Measurements from ENCODE around the gene TNFRSF1A.

TNFRSF1A gene

DNA sequence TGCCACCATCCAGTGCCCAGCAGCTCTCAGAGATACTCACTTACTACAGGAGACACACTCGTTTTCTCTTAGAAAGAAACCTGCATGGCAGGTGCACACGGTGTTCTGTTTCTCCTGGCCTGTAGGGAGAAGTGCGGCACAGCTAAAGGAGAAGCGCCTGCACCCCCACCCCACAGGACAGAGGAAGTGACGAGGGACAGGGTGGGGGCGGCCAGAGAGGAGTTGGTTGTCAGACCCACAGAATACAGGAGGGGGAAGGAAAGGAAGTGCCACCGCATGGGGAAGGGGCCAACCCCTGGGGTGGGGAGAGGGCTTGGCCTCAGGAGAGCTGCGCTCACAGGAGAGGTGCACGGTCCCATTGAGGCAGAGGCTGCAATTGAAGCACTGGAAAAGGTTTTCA, 8.8 kb downstream of the TNFRSF1A start:
- Histone ChIP-seq H3K27me3 (ENCODE audit: low read depth, low read length) (peaks cover 35% of the 10 kb centered on the region), H3K79me2 (ENCODE audit: low read length) (no peaks in the 10 kb centered on the region), H3K4me2 (ENCODE audit: low read length) (no peak overlapping the region), H4K20me1 (ENCODE audit: insufficient read depth, low read length) (no peaks in the 10 kb centered on the region), H3K4me1 (ENCODE audit: low read length) (peaks cover 20% of the 10 kb centered on the region), H2AFZ (ENCODE audit: low read depth, low read length) (no peak overlapping the region), H3K27ac (ENCODE audit: low read length) (no peak overlapping the region), H3K9me3 (ENCODE audit: insufficient read depth, low read length) (no peaks in the 10 kb centered on the region), H3K36me3 (replicated peaks; ENCODE audit: low read depth, low read length) (no peaks in the 10 kb centered on the region), H3K4me3 (ENCODE audit: low read length) (no peak overlapping the region), H3K9ac (ENCODE audit: low read length) (no peak overlapping the region)
- no peak for TF ChIP-seq EZH2phosphoT487 (IDR thresholded peaks at IDR 0.05; ENCODE audit: low read depth)
- TF ChIP-seq, protein P1, sequence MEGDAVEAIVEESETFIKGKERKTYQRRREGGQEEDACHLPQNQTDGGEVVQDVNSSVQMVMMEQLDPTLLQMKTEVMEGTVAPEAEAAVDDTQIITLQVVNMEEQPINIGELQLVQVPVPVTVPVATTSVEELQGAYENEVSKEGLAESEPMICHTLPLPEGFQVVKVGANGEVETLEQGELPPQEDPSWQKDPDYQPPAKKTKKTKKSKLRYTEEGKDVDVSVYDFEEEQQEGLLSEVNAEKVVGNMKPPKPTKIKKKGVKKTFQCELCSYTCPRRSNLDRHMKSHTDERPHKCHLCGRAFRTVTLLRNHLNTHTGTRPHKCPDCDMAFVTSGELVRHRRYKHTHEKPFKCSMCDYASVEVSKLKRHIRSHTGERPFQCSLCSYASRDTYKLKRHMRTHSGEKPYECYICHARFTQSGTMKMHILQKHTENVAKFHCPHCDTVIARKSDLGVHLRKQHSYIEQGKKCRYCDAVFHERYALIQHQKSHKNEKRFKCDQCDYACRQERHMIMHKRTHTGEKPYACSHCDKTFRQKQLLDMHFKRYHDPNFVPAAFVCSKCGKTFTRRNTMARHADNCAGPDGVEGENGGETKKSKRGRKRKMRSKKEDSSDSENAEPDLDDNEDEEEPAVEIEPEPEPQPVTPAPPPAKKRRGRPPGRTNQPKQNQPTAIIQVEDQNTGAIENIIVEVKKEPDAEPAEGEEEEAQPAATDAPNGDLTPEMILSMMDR (IDR thresholded peaks at IDR 0.05; ENCODE audit: low read depth, low read length): no peak

DNA sequence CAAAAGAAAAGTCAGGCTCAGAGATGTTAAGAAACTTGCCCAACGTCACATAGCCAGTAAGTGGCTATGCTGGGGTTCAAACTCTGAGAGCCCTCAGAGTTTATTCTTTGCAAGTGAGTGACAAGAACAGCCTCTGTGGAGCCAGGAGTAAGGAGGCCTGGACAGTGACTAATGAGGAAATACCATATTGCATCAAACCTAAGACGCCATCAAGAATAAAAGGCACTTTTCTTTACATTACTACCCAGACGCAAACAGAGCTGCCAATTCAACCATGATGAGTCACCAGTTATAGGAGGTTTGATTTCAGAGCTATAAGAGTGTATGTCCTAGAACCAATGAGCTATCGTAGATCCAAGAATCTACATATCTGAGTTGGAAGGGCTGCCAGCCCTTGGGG, 9.4 kb downstream of the TNFRSF1A start:
- Histone ChIP-seq H3K27me3 (ENCODE audit: low read depth, low read length) (peaks cover 35% of the 10 kb centered on the region), H3K9ac (ENCODE audit: low read length) (no peak overlapping the region), H4K20me1 (ENCODE audit: insufficient read depth, low read length) (no peaks in the 10 kb centered on the region), H2AFZ (ENCODE audit: low read depth, low read length) (no peak overlapping the region), H3K79me2 (ENCODE audit: low read length) (no peaks in the 10 kb centered on the region), H3K36me3 (replicated peaks; ENCODE audit: low read depth, low read length) (no peaks in the 10 kb centered on the region), H3K4me2 (ENCODE audit: low read length) (no peak overlapping the region), H3K4me3 (ENCODE audit: low read length) (no peak overlapping the region), H3K4me1 (ENCODE audit: low read length) (peaks cover 20% of the 10 kb centered on the region), H3K27ac (ENCODE audit: low read length) (no peak overlapping the region), H3K9me3 (ENCODE audit: insufficient read depth, low read length) (no peaks in the 10 kb centered on the region)
- TF ChIP-seq EZH2phosphoT487 (IDR thresholded peaks at IDR 0.05; ENCODE audit: low read depth): no peak
- TF ChIP-seq, protein P1 (IDR thresholded peaks at IDR 0.05; ENCODE audit: low read depth, low read length): no peak

DNA sequence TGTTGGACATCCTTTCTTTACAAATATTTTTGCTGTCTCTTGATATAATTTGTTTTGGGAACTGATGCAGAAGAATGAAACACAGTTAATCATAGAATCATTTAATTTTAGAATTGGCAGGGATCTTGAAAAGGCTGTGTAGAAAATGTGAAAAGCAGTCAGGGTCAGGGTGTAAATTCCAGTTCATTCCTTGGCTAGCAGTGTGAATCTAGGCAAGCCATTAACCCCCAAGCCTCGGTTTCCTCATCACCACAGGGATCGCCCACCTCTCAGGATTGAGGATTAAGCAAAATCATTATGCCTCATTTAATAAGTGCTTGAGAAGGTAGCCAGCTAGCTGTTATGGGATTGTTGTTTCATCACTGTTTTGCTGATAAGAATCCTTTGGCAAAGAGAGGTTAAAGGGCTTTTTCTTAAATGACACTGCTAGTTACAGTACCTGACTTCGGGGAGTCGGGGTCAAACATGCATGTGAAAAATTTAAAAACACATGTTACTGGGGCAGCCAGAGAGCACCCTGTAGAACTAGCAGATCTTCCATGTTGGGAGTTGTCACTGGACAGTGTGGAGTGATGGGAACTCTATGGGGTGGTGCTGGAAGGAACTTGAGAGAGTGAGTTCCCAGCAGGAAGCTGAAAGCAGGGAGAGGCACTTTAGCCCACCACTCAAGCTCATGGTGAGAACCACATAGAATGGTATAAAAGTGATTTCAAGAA, 10.7 kb downstream of the TNFRSF1A start:
- no peak overlapping the region for H3K27ac ChIP-seq (ENCODE audit: low read length)
- H3K36me3 ChIP-seq (replicated peaks; ENCODE audit: low read depth, low read length): no peaks in the 10 kb centered on the region
- H3K27me3 ChIP-seq (ENCODE audit: low read depth, low read length): peaks cover 42% of the 10 kb centered on the region
- H3K4me3 ChIP-seq (ENCODE audit: low read length): no peak overlapping the region
- no peak overlapping the region for H3K4me2 ChIP-seq (ENCODE audit: low read length)
- H3K79me2 ChIP-seq (ENCODE audit: low read length): no peaks in the 10 kb centered on the region
- H4K20me1 ChIP-seq (ENCODE audit: insufficient read depth, low read length): no peaks in the 10 kb centered on the region
- H2AFZ ChIP-seq (ENCODE audit: low read depth, low read length): no peak overlapping the region
- peaks cover 20% of the 10 kb centered on the region for H3K4me1 ChIP-seq (ENCODE audit: low read length)
- H3K9ac ChIP-seq (ENCODE audit: low read length): no peak overlapping the region
- TF ChIP-seq, protein P1 (IDR thresholded peaks at IDR 0.05; ENCODE audit: low read depth, low read length): no peak
- TF ChIP-seq EZH2phosphoT487 (IDR thresholded peaks at IDR 0.05; ENCODE audit: low read depth): no peak
- no peaks in the 10 kb centered on the region for H3K9me3 ChIP-seq (ENCODE audit: insufficient read depth, low read length)

DNA sequence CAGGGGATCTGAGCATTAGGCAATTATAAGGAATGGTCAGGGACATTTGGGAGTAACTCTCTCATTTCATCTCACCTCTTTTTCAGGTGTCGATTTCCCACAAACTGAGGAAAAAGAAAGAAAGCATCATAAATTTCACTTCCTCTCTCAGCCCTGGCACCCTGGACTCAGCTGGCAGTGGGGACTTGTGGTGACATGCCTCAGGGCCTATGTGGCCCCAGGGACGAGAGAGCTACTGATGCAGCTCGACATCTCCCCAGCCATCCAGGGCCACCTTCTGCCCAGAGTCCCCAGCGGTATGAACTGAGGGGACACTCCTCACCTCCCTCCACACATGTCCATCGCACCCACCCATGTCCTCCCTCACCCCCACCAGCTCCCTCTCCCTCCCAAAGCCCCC, 11.7 kb downstream of the TNFRSF1A start:
- Histone ChIP-seq H3K9ac (ENCODE audit: low read length) (no peak overlapping the region), H3K36me3 (replicated peaks; ENCODE audit: low read depth, low read length) (no peaks in the 10 kb centered on the region), H3K4me3 (ENCODE audit: low read length) (no peak overlapping the region; the same call in 1 of the 2 replicates), H4K20me1 (ENCODE audit: insufficient read depth, low read length) (no peaks in the 10 kb centered on the region), H2AFZ (ENCODE audit: low read depth, low read length) (no peak overlapping the region), H3K4me2 (ENCODE audit: low read length) (peak overlapping the region; percentile 10), H3K4me1 (ENCODE audit: low read length) (peaks cover 11% of the 10 kb centered on the region), H3K27ac (ENCODE audit: low read length) (no peak overlapping the region), H3K27me3 (ENCODE audit: low read depth, low read length) (peaks cover 46% of the 10 kb centered on the region), H3K79me2 (ENCODE audit: low read length) (no peaks in the 10 kb centered on the region), H3K9me3 (ENCODE audit: insufficient read depth, low read length) (no peaks in the 10 kb centered on the region)
- TF ChIP-seq, protein P1 (IDR thresholded peaks at IDR 0.05; ENCODE audit: low read depth, low read length): no peak
- no peak for TF ChIP-seq EZH2phosphoT487 (IDR thresholded peaks at IDR 0.05; ENCODE audit: low read depth)
